GM12872 (cell line): ENCODE data around the gene CORO7.

Experiments
- TF ChIP-seq, protein P1 (sequence below): IDR thresholded peaks from 3 replicates; pipeline ENCODE4 v1.5.1; 2011; ENCODE audit warnings: low read depth, mild to moderate bottlenecking, low read length, moderate library complexity; ENCODE audit not compliant: insufficient read depth

Gene CORO7

DNA sequence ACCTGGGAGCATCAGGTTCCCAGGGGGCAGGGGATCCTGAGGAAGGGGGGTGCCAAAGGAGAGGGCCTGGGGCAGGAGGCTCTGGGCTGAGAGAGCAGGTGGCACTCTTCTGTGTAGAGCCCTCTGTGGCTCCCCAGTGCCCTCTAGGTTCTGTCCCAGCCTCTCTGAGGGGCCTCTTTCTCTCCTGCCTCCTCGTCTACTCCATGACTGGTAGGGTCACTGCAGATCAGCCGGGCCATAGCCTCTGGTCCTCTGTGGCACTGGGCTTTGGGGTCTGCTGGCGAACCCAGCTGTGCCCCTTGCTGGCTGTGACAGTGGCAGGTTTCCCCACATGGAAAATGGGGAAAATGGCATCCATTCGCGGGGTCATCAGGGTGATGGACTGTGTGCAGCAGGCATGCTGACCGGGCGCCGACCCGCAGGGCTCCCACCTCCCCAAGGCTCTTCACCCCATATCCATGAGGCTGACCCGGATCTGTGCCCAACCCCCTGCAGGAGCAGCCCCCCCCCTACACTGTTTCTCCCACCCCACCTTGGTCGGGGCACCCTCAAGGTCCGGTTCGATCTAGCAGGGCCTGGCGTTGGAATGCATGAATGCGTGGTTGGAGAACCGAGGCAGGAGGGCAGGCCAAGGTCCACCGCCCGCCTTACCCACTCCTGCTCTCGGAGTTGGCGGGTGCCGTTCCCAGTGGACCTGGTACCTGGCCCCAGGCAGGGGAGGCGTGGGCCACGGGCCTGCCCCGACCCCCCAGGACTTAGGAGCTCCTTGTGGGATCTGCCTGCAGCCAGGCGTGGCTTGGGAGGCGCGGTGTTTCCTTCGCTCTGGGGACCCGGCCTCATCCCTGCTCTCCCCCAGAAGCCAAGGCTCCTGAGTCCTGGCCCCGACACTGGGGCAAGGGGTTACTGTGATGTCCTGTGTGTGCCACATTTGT lies 94.0 kb downstream of the CORO7 start:
- TF ChIP-seq, protein P1, sequence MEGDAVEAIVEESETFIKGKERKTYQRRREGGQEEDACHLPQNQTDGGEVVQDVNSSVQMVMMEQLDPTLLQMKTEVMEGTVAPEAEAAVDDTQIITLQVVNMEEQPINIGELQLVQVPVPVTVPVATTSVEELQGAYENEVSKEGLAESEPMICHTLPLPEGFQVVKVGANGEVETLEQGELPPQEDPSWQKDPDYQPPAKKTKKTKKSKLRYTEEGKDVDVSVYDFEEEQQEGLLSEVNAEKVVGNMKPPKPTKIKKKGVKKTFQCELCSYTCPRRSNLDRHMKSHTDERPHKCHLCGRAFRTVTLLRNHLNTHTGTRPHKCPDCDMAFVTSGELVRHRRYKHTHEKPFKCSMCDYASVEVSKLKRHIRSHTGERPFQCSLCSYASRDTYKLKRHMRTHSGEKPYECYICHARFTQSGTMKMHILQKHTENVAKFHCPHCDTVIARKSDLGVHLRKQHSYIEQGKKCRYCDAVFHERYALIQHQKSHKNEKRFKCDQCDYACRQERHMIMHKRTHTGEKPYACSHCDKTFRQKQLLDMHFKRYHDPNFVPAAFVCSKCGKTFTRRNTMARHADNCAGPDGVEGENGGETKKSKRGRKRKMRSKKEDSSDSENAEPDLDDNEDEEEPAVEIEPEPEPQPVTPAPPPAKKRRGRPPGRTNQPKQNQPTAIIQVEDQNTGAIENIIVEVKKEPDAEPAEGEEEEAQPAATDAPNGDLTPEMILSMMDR: no peak

DNA sequence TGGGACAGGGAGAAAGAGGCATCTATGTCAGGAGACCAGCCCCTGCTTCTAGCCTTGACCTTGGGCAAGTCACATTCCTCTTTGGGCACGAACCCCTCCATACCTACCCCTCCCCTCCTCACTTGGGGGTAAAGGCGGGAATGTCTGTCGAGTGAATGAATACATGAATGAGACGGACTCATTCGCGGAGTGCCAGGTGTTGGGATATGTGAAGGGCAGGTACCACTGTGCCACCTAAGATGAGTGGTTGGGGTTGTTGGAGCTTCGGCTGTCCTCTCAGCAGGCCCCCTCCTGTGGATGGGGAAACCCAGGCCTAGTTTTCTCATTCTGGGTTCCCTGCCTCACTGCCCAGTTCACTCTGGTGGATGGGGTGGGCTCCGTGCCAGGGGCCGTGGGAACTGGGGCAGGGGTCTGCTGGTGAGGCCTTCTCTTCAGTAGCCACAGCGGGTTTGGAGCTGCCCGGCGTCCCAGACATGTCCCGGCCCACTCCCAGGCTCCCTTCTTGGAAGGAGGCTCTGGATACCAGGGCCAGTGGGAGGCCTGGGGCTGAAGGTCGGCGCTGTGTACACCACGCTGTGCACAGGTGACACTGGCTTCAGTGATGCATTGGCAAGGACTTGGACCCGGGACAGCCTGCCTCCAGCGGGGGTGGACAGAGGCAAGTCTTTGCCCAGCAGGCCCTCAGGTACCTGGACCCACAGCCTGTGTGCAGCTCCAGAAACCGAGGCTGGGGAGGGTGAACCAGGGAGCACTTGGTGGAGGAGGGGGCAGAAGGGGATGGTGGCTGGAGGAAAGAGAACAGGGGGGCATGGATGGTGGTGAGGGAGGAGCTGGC lies 94.9 kb downstream of the CORO7 start:
- TF ChIP-seq, protein P1: no peak

DNA sequence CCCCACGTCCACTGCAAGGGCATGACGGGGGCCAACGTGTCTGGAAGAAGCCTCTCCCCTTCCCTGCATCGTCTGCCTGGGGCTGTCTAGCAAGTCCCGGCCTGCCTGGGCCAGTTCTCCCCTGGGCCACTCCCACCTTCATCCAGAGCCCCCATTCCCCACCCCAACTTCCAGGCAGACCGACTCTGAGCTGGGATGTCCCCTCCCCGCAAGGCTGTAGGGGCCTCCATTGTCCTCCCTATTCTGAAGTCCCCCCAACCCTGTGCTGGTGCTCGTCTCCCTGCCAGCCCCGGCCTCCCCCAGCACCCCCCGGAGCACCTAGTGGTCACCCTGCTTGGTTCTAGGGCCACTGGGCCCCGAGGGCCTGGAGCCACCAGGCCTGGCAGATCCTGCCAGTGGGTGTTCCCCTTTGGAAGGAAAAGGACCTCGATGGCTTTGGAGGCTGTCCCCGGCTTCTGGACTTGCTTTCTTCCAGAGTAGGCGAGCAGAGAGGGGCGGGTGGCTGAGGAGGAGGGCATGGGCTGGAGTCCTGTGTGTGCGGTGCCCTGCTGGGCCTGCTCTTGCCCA lies 95.7 kb downstream of the CORO7 start:
- TF ChIP-seq, protein P1: no peak

DNA sequence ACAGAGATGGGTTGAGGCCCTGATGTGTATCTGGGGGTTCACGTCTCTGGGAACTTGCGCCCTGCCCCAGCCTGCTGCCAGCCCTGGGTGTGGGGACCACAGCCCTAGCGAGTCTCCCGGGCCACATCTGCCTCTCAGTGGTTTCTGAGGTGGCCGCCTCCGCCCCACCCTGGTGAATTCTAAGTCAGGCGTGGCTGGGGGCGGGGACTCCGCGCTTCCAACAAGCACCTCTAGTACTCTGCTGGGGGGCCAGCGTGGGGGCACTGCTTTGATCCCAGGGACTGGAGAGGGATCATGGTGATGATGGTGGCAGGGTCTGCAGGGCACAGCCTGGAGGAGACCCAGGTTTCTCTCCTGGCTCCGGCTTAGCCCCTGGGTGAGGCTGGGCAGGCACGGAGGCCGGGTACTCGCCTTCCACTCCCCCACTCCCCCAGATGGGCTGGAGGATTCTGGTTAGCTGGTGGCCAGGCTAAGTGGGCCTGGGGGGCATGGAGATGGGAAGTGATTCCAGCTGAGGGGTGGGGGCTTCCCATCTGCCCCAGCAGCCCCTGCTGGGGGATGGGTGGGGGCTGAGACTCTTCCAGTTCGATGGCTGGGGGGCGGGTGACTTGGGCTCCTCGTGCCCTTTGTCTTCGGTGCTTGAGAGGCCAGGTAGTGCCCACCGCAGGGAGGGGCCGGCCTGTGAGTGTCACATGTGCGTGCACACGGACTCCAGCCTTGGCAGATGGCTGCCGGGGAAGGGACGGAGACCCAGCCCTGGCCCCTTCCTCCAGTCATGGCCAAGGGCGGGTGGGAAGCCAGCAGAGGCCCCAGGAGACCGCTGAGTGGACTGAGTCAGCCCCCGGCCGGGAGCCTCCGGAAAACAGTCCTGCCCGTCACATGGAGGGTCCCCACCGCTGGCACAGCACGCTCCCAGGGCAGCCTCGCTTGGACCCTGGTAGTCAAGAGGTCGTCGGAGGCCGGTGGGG lies 96.7 kb downstream of the CORO7 start:
- TF ChIP-seq, protein P1: no peak

GRCh38 chr16:4318967-4319366 lies 97.4 kb downstream of the CORO7 start:
- TF ChIP-seq, protein P1: no peak

GRCh38 chr16:4318451-4318910 lies 97.9 kb downstream of the CORO7 start:
- TF ChIP-seq, protein P1: no peak
